H1 (cell line): ENCODE measurements around the gene CYTH1. TPM values are rescaled to one million over a fixed set of nuclear protein-coding genes. Genes with fewer than 3 reads are reported as not detected.

Source experiments
- BACH1 ChIP-seq: IDR thresholded peaks from 2 replicates; pipeline ENCODE4 v1.6.1; 2012; ENCODE audit warnings: low read length, improper control_type of control experiment
- POU5F1 ChIP-seq: IDR thresholded peaks from 2 replicates; pipeline ENCODE4 v1.6.1; 2011; ENCODE audit warnings: low read depth, mild to moderate bottlenecking, low read length, moderate library complexity
- SP2 ChIP-seq: IDR thresholded peaks from 2 replicates; pipeline ENCODE4 v1.6.1; 2012; ENCODE audit warnings: mild to moderate bottlenecking, low read length, inconsistent platforms
- TCF12 ChIP-seq: IDR thresholded peaks from 2 replicates; pipeline ENCODE4 v1.6.1; 2011; ENCODE audit warnings: low read depth, mild to moderate bottlenecking, low read length
- YY1 ChIP-seq: IDR thresholded peaks from 2 replicates; pipeline ENCODE4 v1.6.1; 2011; ENCODE audit warnings: low read depth, mild to moderate bottlenecking, low read length
- ZNF274 ChIP-seq: IDR thresholded peaks from 2 replicates; pipeline ENCODE4 v1.7.0; 2012; ENCODE audit warnings: low read length, borderline replicate concordance; ENCODE audit errors: extremely low read depth
- polyA plus RNA-seq, 7 experiments: library from polyadenylated mRNA; depleted of rRNA in 3 of 7; stranded (reverse) in 5 of 7; unstranded in 2 of 7; fragments of >200 nt in 5 of 7; fragments of 200-250 nt in 2 of 7; gene quantifications; 1 replicate in 5 of 7; 2 replicates in 1 of 7; 4 replicates in 1 of 7; pipeline versions ENCODE4 v1.2.1 to v1.2.3, GENCODE V29; 2011 to 2013; ENCODE audit warnings: missing spikeins in 2 of 7, mixed read lengths in 2 of 7
- total RNA-seq: library from RNA; stranded (reverse); fragmentation: NEBNext Ultra II Directional; extraction: Animal tissue kit (Norgen Biotek cat#: 25700); gene quantifications from 2 replicates; pipeline ENCODE4 v1.2.1, GENCODE V29; 2021

CYTH1 gene
- total and polyA plus RNA-seq, 2 of the 8 experiments (the other 6 are each of a cell fraction or from before 2014, with no cell fraction given): 12.8 to 14.8 TPM

- TF ChIP-seq SP2: no peak
- no peak for TF ChIP-seq YY1
- TF ChIP-seq TCF12: no peak
- TF ChIP-seq ZNF274: no peak
- TF ChIP-seq POU5F1: no peak
- TF ChIP-seq BACH1: no peak
- TF ChIP-seq, all 59 proteins: peak for 0
Measured at GRCh38 chr17:78780335-78780734, 1.7 kb downstream of the CYTH1 start (continued).
